ENCODE data around the gene DENND6A.
A peak's percentile ranks its signal among the peaks of the same experiment; 100 is the strongest.
"Not testable (repeated sequence)": the region's sequence is repeated elsewhere in the genome, so short reads cannot be mapped to it uniquely, and the experiment has no call there.

The DENND6A gene, protein sequence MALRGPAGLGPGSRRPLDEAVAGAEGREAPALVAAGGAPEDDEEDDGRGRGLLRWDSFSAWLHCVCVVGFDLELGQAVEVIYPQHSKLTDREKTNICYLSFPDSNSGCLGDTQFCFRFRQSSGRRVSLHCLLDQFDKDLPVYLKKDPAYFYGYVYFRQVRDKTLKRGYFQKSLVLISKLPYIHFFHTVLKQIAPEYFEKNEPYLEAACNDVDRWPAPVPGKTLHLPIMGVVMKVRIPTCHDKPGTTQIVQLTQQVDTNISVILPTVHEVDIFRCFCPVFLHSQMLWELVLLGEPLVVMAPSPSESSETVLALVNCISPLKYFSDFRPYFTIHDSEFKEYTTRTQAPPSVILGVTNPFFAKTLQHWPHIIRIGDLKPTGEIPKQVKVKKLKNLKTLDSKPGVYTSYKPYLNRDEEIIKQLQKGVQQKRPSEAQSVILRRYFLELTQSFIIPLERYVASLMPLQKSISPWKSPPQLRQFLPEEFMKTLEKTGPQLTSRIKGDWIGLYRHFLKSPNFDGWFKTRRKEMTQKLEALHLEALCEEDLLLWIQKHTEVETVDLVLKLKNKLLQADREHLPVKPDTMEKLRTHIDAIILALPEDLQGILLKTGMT

DNA sequence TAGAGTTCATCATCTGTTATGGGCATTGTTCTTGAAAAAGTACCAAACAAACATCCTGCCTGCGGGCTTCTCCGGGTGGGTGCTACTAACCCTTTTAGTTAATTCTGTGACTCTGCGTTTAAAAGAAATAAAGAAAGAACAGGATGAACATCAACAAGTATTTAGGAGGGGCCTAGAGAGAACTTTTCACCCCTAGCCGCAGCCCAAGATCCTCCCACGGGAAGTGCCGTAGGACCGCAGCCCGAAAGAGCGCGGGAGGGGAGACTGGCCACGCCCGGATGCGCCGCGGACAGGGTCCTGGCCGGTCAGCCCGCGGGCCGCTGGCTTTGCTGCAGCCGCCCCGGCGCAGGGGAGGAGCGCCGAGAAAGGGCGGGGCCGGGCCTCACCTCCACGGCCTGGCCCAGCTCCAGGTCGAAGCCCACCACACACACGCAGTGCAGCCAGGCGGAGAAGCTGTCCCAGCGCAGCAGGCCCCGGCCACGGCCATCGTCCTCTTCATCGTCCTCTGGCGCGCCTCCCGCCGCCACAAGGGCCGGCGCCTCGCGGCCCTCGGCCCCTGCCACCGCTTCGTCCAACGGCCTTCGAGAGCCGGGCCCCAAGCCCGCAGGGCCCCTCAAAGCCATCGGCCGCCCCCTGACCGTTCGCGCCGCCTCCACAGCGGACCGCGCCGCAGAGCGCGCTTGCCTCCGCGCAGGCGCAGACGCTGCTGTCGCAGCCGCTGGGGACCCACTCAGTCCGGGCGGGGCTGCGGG is at the start of gene DENND6A:
Gene DENND6A (minus strand): TSS at position 682 of the 752 bp plus-strand sequence. CDS start 59 bp downstream, at position 623.
- DNase-seq = peak; percentile 84

- no peak for DNase-seq
Observed at GRCh38 chr3:57740027-57740426, 47.1 kb upstream of the DENND6A start.

- DNase-seq = no peak
Observed at GRCh38 chr3:57738391-57738790, 45.5 kb upstream of the DENND6A start.

GRCh38 chr3:57737840-57738239 is 45.0 kb upstream of the DENND6A start:
- no peak for DNase-seq

GRCh38 chr3:57735405-57735804 is 42.5 kb upstream of the DENND6A start:
- no peak for DNase-seq

DNA sequence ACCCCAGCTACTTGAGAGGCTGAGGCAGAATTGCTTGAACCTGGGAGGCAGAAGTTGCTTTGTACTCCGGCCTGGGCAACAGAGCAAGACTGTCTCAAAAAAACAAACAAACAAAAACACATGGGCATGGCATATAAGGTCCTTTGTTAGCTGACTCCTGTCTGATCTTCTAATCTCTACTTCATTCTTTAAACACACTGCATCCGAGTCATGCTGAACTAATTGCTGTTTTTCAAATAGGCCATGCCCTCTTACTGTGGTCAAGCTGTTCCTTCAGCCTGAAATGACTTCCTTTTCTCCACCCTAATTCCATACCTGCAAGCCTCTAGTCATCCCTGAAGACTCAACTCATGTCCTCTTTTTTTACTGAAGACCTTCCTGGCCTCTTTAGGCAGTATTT is 40.9 kb upstream of the DENND6A start:
- DNase-seq = no peak

- DNase-seq = no peak
Observed at GRCh38 chr3:57731311-57731710, 38.4 kb upstream of the DENND6A start.

DNA sequence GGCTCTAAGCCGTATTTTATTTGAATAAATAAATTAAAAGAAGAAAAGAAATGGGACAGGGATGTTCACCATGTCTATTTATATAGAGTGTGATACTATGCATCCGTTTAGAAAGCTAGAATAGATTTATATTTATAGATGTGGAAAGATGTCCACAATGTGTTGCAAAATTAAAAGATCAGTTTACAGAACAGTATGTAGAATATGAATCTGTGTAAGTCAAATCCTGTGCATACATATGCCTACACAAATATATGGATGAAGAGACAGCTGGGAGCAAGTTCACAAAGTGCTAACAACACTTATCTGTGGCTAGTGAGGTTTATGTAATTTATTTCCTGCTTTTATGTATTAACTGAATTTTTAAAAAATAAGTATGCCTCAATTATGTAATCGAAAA is 37.8 kb upstream of the DENND6A start:
- DNase-seq = no peak

- no peak for DNase-seq
Observed at GRCh38 chr3:57729334-57730045, 36.6 kb upstream of the DENND6A start.

DNA sequence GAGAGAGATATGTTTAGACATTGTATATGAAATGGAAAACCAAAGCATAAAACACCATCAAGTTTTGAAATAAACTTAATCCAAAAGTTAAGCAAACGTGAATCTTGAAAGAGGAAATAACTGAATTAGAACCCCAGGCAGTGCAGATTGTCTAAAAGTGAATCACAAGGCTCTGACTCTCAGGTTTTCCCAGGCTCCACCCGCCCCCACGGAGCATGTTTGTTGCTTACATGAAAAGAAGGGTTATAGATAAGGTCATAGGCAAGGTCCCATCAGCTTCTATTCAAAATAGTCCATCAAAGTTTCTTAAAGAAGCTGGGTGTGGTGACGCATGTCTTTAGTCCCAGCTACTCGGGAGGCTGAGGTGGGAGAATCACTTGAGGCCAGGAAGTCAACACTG is 34.2 kb upstream of the DENND6A start:
- no peak for DNase-seq

DNA sequence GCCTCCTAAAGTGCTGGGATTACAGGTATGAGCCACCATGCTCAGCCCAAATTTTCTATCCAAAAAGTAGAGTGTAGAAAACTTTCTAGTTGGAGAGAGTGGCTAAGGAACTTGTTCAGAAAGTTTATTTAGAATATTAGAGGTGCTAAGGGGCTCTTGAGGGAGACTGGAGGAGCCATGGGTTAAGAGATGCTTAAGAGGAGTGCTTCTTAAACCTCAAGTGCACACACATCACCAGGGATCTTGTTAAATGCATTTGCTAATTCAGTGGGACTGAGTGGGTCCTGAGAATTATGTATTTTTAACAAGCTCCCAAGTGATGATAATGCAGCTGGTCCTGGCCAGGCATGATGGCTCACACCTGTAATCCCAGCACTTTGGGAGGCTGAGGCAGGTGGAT is 33.5 kb upstream of the DENND6A start:
- no peak for DNase-seq

GRCh38 chr3:57718118-57718517 is 25.2 kb upstream of the DENND6A start:
- DNase-seq = no peak

- no peak for DNase-seq
Observed at GRCh38 chr3:57717205-57717868, 24.5 kb upstream of the DENND6A start.

DNA sequence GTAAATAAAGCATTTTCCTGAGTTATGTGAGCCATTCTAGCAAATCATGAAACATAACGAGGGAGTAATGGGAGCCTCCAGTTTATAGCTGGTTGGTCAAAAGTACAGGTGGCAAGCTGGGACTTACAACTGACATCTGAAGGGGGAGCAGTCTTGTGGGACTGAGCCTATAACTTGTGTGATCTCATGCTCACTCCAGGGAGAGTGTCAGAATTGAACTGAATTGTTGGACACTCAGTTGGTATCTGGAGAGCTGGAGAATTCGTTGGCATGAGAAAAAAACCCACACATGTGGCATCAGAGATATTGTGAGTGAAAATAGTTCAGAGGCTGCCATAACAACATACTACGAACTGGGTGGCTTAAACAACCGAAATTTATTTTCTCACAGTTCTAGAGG is 22.8 kb upstream of the DENND6A start:
- DNase-seq = no peak

- no peak for DNase-seq
Observed at GRCh38 chr3:57709559-57709958, 16.7 kb upstream of the DENND6A start.

GRCh38 chr3:57709031-57709430 is 16.2 kb upstream of the DENND6A start:
- no peak for DNase-seq

- DNase-seq = no peak
Observed at GRCh38 chr3:57706462-57706861, 13.6 kb upstream of the DENND6A start.

- not testable (repeated sequence) for DNase-seq
Observed at GRCh38 chr3:57705351-57705750, 12.5 kb upstream of the DENND6A start.

- no peak for DNase-seq
Observed at GRCh38 chr3:57701781-57702180, 8.9 kb upstream of the DENND6A start.

- no peak for DNase-seq
Observed at GRCh38 chr3:57700737-57701136, 7.9 kb upstream of the DENND6A start.

GRCh38 chr3:57699591-57699990 is 6.7 kb upstream of the DENND6A start:
- no peak for DNase-seq

DNA sequence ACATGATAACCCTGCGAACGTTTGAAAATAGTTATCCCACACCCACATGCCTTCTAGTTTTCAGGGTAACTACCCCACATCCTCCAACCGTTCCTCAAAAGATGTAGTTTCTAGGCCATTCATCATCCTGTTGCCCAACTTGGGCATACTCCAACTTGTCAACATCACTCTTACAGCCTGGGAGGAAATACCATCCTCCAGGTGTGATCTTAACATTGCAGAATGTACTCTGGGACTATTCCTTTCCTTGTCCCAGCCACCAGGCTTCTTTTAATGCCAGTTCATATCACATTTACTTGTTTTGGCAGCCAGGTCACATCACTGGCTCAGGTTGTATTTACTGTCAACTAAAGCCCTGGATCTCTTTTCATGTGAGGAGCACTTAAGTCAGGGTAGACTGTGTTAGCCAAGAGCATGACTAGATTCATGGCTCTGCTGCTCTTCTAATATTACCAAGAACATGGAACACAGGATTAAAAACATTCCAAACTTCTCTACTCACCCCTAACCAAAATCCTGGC is 4.0 kb upstream of the DENND6A start:
- no peak for DNase-seq

Data from NCI-H1105 (cell line).